Stimulated activated CD4-positive, alpha-beta T cell treated with anti-CD3 and anti-CD28 coated beads, Interleukin-1b, Interleukin-23, amount 100 ng/mL, for 4 hours (primary cell): ENCODE results near the gene SMIM8.

Experiments used
- DNase-seq, 2 donors: peaks; one replicate each; pipeline ENCODE4 v3.0.0-alpha.2; 2020; ENCODE audit warnings: low read depth in 2 of 2

The SMIM8 gene

DNA sequence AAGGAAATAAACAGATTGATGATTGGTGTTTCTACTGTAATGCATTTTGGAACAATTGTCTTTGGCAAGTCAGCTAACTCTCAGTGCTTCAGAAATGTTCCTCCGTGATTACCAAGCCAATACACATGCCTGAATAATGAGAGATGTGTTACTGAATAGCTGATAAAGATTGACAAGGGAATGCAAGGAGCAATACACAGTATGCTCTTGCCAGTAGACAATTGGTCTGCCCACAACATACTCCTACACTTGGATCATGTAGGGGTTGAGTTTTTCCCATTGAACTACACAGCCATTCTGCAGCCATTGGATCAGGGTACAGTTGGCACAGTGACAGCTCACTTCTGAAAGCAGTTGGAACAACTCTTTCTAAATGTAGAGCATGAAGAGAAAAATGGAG lies 12.3 kb downstream of the SMIM8 start:
- no peak for DNase-seq

DNA sequence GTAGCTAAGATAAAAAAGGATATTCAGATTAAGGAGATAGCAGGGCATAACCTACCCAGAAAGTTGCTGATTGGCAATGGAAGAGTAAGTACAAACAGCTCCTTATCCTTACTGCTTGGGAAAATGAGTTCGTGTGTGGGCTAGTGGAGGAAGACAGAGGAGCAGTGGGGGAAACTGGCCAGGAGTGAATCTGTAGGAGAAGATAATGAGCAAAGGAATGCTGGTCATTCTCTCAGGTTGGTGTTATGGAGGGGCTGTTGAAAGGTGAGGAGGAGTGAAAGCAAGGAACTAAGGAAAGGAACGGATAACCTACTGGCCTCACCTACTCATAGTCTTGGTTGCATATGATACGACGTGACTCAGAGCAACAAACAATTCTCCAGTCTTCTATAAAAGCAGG lies 14.0 kb downstream of the SMIM8 start:
- DNase-seq = no peak

GRCh38 chr6:87340230-87340629 lies 17.8 kb downstream of the SMIM8 start:
- no peak for DNase-seq

DNA sequence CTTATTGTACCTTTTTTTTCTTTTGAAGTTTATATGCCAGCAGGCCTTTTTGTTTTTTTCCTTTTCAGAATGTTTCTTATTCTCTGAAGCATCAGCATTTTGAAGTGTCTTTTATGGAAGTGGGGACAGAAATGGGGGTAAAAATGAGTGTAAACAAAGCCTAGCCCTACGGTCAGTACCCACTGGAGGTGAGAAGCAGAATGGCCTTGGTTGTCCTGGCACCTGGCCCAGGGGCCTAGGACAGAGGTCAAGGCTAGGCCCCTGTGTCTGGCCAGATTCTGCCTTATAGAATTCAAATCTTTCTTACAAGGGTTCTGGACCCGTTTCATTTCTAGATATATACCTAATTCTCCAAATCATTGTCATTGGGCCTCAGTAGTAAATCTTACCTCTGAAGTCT lies 18.8 kb downstream of the SMIM8 start:
- no peak for DNase-seq

DNA sequence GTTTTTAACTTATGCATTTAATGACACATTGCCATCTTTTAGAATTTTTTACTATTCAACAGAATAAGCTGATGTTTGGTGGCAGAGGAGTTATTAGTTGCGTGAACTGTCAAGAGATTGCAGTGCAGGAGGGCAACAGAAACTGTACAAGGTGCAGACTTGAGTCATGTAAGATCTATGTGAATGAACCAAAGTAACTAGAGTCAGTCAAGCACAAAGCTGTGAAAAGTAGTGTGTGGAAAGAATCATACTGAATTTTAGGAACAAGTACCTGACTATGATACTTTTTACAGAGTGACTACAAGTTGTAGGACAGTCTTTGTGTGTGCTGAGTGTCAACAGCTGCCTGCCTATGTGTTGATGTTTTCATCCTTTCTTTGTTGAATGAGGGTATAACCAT lies 19.5 kb downstream of the SMIM8 start:
- no peak for DNase-seq

DNA sequence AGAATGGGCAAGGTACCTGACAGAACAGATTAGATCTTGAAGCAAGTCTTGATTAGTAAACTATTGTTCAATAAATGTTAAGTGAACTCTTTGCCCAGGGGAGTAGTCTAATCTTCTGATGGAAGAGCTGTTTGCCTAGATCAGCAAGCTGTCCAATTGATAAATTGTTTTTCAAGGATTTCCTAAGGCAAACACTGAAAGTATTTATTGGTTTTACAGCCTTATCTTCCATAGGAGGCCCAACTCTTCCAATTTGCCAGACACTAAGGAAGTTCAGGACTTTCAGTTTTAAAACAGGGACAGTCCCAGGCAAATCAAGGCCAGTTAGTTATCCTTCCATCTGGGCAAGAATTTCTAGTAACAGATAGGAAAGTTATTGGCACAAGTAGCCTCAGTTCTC lies 20.4 kb downstream of the SMIM8 start:
- DNase-seq = no peak

GRCh38 chr6:87344731-87345130 lies 22.3 kb downstream of the SMIM8 start, which contains the start of gene C6orf163:
TSS of gene C6orf163 (plus strand) at chr6:87344813. CDS start at chr6:87345100, 287 bp downstream.
- no peak for DNase-seq

DNA sequence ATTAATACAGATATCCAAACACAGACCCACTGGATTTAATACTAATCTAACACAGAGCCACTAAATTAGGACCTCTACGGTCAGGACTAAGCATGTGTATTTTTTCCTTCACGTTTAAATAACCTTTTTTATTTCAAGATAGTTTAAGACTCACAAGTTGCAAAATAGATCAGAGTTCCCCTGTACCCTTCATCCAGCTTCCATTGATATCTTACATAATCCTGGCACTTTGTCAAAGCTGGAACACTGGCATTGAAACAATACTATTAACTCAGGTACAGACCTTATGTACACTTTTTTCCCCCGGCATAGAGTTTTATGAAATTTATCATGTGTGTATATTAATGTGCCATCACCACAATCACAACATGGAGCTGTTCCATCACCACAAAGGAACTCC lies 24.3 kb downstream of the SMIM8 start:
- DNase-seq = no peak

DNA sequence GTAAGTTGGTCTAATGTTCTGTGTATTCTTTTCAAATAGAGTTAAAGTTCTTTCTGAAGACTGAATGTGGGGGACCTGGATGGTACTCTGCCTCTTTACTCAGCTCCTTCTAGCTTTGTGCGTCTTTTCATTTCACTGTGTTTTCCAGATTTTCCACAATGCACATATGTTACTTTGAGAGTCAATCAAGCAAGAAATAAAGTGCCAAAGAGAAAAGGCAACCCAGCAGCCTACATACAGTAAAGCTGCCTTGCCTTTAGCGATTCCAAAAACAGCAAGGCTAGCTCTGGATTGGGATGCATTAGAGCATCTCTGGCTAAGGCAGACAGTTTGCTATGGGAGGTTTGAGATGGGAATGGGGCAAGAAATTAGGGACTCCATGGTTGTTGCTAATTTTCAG lies 27.5 kb downstream of the SMIM8 start:
- no peak for DNase-seq

GRCh38 chr6:87350516-87350915 lies 28.1 kb downstream of the SMIM8 start:
- no peak for DNase-seq

DNA sequence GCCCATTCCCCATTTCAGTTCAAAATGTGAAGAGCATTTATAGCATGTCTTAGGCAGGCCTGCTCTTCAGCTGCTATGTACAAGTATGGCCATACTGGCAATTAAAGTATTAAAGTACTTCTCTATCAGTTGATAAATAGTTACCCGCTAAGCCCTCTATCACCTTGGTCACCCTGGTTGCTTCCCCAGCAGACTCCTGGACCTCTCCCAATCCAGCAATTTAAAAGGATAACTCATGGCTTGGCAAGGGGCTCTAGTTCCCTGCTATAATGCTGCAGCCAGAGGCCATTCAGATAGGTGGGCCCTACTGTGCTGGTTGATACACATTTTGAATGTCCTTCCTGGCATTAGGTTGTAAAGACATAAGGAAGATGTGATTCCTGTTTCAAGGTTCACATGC lies 29.2 kb downstream of the SMIM8 start:
- no peak for DNase-seq

GRCh38 chr6:87356181-87356580 lies 33.8 kb downstream of the SMIM8 start:
- no peak for DNase-seq

DNA sequence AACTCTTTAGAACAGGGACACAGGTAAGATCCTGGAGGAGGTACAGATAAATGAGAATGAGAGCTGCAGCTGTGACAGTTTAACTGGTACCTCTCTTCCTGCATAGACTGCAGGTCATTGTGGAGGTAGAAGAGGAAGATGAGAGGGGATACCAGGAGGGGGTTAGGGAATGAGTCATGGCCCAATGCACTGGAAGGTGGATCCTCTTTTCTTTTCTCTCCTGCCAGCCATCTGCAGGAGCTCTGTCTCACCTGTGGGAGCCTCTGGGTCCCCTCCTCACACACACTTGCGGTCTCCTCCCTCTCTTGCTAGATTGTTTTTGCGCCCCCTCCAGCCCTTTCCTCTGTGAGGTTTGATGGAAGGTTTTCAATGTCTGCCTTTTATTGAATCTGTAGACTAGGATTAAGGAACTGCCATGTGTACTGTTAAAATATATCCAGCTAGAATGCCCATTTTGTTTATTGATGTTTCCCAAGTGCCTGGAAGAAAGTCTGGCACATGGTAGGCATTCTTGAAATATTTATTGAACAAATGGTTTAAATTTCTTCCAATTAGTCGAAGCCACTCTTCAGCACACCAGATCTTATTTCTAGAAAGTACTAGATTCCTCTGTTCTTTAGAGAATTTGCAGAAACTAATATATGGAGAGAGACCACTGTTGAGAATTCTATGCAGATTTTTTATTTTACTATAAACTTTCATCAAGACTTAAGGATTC lies 35.2 kb downstream of the SMIM8 start:
- no peak for DNase-seq

DNA sequence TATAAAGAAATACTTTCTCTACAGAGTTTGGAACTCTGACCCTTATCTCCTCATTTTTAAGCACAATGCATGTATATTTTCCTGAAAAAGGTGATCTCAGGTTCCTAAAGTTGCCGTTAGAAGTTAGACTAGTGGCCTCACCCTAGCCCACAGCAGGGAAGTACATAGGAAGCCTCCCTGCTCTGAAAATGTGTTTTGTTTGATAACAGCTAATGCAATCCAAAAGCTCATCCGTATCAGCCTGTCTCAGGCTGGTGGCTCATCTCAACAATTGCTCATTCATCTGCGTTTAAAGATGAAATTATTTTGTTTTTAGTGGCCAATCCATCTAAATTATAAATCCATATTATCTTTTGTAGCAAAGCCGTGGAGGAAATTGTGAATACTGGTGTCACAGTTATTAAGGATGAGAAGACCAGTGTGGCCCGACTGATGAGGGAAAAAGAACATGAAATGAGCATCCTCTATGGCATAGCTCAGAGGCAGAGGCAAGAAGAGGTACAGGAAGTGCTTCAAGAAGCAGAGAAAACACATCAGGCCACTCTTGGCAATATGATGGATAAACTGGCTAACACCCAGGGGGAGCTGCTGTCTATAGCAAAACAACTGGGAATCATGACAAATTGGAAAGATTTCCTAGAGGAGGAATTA lies 42.3 kb downstream of the SMIM8 start:
- no peak for DNase-seq

DNA sequence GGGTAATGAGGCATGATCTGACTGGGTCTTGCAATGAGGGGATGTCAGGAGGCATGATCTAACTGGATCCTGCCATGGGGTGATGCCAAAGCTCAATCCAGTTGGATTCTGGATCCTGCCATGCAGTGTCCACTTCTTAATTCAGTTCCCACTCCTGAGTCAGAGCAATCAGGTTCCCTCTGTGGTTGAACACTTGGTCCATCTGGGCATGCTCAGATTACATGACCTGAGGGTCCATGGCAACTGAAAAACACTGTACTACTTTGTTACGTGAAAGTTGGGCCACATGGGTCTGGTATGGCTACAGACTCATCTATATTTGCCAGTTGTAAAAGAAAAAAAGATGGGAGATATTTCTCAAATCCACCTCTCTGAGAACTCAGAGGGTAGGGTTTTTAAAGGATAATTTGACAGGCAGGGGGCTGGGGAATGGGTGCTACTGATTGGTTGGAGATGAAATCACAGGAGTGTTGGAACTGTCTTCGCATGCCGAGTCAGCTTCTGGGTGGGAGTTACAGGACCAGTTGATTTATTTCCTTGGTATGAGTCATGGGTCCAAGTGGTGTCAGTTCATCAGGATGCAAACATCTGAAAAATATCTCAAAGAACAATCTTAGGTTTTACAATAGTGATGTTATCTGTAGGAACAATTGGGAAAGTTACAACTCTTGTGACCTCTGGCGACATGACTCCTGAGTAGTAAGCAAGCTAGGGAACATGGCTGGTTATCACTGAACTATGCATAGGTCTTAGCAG lies 43.9 kb downstream of the SMIM8 start:
- DNase-seq = no peak

- no peak for DNase-seq
These were observed 44.5 kb downstream of the SMIM8 start for GRCh38 chr6:87366899-87367298.

DNA sequence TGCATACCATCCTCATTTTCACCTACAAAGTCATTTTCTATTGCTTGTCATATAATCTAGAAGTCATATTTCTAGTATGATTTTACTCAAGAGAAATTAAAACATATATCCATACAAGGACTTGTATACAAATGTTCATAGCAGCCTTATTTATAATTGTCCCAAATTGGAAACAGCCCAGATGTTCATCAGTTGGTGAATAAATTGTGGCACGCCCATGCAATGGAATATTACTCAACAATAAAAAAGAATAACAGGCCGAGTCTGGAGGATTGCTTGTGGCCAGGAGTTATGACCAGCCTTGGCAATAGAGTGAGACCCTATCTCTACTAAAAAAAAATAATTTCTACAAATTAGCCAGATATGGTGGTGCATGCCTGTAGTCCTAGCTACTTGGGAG lies 51.0 kb downstream of the SMIM8 start:
- no peak for DNase-seq

- no peak for DNase-seq
These were observed 52.9 kb downstream of the SMIM8 start for GRCh38 chr6:87375315-87375714.

DNA sequence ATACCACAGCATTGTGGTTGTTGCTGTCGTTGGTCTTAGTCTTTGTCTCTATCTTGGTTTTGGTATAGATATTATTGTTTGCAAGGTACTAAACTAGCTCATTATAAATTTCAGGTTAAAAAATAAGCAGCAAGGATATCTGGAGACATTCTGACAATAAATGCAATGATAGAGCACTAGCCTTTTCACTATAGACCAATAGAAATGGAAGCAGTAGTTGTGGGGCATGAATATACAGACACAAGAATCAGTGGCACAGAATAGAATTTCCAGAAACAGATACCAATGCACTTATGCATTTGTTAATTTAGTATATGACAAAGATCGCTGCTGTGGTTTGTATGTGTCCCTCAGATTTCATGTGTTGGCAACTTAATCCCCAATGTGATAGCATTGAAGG lies 54.3 kb downstream of the SMIM8 start:
- DNase-seq = no peak

GRCh38 chr6:87378947-87379346 lies 56.6 kb downstream of the SMIM8 start:
- DNase-seq = no peak

DNA sequence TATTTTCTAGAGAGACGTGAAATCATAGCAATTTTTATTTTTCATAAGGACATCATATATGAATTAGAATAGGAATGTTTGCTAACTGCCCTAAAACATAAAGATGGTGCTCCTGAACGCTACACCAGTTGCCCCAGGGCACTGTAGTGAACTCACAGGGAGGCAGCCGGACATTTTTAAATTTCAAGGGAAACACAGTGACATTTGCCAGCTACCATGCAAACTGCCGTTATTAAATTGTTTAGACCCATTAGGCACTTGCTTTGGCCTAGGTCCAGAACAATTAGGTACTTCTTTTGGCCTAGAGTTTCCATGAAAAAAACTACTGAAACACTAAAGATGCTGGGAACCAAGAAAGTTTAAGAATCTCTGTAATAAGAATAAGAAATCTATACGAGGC lies 60.5 kb downstream of the SMIM8 start:
- DNase-seq = no peak

DNA sequence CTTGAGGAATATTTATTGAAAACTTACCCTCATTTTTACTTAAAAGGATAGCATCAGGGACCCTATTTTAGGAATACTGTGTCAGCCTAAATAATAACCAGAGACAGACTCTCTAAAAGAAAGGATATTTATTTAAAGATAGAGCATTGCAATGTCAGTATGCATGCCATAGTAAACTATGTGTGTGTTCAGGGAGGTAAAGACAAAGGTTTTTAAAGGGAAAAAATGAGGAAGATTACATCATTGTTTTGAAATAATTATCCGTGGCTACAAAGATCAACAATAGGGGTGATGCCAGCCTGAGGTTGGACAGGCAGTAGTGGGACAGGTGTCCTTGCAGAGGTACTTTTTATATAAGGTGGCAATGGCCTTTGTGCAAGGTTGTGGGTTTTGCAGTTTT lies 61.6 kb downstream of the SMIM8 start:
- DNase-seq = no peak

- DNase-seq = no peak
These were observed 62.1 kb downstream of the SMIM8 start for GRCh38 chr6:87384449-87384848.
